ENCODE results near the gene HNRNPL. TPM values are rescaled to one million over a fixed set of nuclear protein-coding genes. Genes with fewer than 3 reads are reported as not detected.
"Not testable (repeated sequence)": the region's sequence is repeated elsewhere in the genome, so short reads cannot be mapped to it uniquely, and the experiment has no call there.

The HNRNPL gene
- total RNA-seq, 1 experiment from 2014 or later: 297 TPM

DNA sequence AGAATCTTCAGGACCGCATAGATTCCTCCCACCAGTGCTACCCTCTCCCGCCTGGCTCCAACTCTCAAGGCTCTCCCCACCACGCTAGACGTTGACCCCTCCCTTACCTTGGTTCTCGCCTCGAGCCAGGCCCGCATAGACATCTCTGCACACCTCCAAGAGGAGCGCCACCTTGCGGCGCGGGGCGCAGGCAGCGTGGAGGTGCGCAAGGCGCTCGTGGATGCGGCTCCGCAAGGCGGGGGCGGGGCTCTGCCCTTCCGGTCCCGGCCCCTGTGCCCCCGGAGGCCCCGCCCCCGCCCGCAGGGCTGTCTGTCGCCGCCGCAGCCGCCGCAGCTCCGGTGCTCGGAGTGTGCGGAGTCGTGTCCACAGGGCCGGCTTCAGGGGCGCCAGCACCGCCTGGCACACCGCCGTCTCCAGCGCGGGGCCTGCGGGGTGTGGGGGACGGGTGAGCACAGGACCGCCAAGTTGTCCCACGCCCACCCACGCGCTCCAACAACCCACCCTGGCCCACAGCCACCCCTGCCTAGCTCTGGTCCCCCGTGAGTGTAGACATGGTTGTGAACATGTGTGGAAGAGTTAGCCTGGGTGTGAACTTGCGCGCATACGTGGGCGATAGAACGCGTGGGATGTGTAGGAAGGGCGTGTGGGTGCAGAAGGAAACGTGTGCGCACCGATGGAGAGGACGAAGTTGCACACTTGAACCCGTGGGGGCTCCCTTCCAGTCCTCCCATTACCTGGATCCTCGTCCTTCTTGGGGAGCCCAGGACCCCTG is 20.2 kb upstream of the HNRNPL start:
- DNase-seq (ENCODE audit: low read depth): no peak

DNA sequence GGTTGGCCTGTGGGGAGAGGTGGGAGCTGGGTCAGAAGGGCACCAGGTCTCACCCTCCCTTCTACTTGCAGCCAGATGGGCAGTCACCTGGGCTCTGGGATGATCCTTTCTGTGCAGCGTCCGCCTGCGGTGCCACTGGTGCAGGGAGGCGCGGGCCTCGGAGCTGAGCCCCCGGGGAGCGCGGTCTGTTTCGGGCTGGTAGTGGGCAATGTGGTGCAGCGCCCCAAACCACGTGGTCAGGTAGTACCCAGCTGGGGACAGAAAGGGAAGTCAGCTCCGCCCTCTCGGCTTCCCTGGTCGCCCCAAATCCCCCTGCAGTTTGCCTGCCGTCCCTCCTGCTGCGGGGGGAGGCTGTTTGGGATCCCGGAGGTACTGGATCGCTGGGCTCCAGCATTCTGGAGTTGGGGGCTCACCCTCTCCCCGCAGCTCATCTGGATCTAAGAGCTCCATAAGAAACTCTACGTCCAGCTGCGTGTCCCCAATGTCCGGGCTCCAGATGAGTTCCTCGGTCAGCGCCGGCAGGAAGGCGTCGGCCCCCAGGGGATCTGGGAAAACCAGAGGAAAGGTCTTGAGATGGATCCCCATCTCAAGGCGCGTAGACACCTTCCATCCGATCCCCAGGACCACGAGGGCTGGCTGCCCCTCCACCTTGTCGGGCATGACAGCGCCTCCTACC is 19.5 kb upstream of the HNRNPL start:
- no peak for DNase-seq (ENCODE audit: low read depth)

DNA sequence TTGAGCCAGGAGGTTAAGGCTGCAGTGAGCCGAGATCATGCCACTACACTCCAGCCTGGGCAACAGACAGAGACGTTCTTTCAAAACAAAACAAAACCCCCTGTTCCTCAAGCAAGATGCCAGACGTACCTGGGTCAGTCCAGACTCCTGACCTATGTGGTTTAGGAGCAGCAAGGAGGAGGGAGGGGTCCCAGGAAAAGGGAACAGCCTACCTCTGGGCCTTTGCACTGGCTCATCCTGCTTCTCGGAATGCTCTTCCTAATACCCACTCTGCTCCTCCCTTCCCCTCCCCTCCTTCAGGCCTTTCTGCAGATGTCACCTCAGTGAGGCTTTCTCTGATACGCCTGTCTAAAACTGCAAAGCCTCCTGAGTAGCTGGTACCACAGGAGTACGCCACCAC is 18.8 kb upstream of the HNRNPL start:
- no peak for DNase-seq (ENCODE audit: low read depth)

DNA sequence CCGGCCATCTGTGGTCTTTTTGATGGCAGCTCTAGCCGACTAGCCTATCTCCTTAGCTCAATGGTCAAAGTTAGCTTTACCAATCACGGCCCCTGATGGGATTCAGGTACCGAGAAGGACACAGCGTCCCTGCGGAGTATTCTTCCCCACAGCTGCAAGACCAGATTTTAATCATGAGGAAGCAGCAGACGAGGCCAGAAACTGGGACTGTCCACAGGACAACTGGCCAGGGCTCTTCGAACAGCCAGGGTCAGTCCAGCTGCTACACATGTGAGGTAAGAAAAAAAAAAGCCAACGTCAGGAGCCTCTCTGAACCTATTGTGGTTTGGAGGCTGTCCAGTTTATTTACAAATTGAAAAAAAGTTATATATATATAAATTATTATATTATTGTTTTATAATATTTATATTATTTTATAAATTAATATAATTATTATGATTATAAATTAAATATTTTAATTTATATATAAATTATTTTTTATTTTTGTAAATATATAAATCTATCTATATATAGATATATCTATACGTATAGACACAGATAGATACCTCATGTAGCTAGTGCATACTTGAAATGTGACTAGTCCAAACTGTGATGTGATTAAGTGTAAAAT is 17.5 kb upstream of the HNRNPL start:
- no peak for DNase-seq (ENCODE audit: low read depth)

DNA sequence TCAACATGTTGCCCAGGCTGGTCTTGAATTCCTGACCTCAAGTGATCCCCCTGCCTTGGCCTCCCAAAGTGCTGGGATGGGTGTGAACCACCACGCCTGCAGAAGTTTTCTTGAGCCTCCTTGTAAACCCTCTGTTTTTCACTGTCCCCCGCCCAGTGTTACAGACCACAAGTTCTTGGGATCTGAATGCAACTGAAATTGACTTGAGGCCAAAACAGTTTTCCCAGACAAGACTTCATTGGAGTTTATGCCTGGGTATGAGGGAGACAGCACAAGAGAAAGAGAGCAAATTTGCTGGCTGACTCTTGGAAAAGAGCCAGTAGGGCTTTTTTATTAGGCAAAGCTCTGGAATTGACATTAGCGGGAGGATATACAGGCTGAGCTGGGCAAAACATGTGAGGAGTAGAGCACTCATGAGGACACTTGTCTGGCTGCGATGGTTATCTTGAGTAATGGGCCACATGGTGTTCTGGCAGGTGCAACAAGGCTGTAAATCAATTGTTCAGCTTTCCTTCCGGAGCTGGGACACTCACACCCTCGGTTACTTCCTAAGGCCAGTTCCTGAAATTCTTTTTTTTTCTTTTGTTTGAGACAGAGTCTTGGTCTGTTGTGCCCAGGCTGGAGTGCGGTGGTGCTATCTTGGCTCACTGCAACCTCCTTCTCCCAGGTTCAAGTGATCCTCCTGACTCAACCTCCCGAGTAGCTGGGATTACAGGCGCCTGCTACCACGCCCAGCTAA is 12.7 kb upstream of the HNRNPL start:
- DNase-seq (ENCODE audit: low read depth): peak; percentile 78

DNA sequence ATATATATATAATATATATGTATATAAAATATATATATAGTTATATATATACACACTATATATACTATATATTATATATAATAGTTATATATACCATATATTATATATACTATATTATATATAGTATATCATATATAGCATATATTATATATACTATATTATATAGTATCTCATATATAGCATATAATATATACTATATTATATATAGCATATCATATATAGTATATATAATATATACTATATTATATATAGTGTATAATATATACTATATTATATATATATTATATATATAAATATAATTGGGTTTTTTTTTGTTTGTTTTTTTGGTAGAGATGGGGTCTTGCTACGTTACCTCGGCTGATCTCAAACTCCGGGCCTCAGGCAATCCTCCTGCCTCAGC is 11.6 kb upstream of the HNRNPL start:
- DNase-seq (ENCODE audit: low read depth): no peak

DNA sequence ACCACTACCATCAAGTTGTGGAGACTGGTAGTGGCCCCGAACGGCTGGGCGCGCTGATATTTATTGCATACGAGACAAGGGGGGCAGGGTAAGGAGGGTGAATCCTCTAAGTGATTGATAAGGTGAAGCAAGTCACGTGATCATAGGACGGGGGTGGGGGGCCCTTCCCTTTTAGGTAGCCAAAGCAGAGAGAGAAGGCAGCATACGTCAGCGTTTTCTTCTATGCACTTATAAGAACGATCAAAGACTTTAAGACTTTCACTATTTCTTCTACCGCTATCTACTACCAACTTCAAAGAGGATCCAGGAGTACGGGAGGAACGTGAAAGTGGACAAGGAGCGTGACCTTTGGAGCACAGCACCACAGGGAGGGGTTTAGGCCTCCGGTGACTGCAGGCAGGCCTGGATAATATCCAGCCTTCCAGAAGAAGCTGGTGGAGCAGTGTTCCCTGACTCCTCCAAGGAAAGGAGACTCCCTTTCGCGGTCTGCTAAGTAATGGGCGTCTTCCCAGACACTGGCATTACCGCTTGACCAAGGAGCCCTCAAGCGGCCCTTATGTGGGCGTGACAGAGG is 9.9 kb upstream of the HNRNPL start:
- not testable (repeated sequence) for DNase-seq (ENCODE audit: low read depth)

DNA sequence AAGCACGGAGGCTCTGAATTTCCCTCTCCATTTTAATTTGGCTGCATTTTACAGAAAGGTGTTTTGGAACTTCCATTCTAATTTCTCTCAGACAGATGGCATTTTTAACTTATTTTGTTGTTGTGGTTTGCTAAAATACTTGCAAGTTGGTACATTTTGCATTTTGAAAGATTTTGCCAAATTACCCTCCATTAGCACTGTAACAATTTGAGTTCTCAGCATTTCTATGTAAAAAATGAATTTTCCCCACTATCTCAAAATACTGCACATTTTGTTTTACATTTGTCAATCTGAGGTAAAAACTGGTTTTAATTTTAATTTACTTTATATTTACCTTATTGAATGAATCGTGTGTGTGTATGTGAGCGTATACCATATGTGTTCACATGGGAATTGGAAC is 7.0 kb upstream of the HNRNPL start:
- DNase-seq (ENCODE audit: low read depth): no peak

DNA sequence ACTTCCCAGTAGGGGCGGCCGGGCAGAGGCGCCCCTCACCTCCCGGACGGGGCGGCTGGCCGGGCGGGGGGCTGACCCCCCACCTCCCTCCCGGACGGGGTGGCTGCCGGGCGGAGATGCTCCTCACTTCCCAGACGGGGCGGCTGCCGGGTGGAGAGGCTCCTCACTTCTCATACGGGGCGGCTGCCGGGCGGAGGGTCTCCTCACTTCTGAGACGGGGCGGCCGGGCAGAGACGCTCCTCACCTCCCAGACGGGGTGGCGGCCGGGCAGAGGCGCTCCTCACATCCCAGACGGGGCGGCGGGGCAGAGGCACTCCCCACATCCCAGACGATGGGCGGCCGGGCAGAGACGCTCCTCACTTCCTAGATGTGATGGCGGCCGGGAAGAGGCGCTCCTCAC is 6.0 kb upstream of the HNRNPL start:
- not testable (repeated sequence) for DNase-seq (ENCODE audit: low read depth)

DNA sequence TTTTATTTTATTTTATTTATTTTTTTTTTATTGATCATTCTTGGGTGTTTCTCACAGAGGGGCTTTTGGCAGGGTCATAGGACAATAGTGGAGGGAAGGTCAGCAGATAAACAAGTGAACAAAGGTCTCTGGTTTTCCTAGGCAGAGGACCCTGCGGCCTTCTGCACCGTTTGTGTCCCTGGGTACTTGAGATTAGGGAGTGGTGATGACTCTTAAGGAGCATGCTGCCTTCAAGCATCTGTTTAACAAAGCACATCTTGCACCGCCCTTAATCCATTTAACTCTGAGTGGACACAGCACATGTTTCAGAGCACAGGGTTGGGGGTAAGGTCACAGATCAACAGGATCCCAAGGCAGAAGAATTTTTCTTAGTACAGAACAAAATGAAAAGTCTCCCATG is 5.2 kb upstream of the HNRNPL start:
- not testable (repeated sequence) for DNase-seq (ENCODE audit: low read depth)

DNA sequence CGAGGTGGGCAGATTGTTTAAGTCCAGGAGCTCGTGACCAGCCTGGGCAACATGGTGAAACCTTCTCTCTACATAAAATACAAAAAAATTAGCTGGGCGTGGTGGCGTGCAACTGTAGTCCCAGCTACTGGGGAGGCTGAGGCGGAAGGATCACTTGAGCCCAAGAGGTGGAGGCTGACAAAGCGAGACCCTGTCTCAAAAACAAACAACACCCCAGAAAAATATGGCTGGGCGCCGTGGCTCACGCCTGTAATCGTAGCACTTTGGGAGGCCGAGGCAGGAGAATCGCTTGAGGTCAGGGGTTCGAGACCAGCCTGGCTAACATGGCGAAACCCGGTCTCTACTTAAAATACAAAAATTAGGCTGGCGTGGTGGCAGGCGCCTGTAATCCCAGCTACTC is 3.4 kb upstream of the HNRNPL start:
- DNase-seq (ENCODE audit: low read depth): no peak

DNA sequence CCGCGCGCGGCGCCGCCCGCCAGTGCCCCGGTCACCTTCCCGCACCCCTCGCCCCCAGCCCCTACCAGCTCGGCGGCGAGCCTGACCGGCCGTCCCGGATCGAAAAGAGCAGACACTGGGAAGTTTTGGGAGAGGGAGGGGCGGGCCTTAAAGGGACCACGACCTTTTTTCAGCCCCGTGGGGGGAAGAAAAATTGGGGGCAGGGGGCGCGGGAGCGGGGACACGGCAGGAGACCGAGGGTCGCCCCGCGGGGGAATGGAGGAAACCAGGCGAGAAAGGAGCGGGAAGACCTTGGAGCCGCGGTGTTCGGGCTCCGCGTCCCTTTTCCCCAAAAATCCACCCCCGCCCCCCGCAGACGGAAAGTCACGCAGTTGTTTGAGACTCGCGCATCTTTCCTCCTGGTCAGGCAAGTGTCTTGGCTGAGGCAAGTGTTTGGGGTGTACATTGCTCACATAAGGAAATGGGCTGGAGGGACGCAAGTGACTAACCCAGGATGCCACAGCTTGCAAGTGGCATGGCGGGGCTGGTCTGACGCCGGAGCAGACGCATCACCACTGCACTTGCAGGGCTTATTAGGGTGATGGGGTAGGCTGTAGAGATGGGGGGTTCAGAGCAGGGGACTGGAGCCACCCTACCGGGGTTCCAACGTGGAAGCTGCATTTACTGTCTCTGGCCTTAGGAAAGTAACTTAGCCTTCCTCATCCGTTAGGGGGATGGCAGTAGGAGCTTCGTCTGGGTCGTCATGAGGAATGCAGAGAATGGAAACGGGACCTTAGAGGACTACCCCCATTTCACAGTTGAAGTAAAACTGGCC is 2.7 kb upstream of the HNRNPL start:
- DNase-seq (ENCODE audit: low read depth): peak; percentile 67

DNA sequence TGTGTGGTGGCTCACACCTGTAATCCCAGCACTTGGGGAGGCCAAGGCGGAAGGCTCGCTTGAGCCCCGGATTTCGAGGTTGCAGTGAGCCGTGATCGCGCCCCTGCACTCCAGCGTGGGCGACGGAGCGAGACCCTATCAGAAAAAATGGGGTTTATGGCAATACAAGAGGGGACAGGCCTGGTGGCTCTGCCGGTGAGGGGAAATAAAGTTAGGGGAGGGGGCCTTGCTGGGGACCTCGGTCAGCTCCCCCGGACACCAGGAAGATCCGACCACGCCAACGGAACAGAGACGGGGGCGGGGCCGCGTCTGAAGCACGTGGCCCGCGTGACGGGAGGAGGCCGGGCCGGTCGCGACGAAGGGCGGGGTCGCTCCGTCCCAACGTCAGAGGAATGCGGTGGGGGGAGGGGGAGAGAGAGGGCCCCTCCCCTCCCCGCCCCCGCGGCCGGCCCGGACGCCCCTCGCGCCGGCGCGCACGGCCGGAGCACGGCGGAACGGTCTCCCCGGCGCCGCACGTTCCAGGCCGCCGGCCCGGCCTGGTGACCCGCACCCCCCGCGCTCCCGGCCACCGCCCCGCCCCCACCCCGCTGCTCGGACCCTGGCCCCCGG is 1.9 kb upstream of the HNRNPL start:
- peak; percentile 90 for DNase-seq (ENCODE audit: low read depth)

DNA sequence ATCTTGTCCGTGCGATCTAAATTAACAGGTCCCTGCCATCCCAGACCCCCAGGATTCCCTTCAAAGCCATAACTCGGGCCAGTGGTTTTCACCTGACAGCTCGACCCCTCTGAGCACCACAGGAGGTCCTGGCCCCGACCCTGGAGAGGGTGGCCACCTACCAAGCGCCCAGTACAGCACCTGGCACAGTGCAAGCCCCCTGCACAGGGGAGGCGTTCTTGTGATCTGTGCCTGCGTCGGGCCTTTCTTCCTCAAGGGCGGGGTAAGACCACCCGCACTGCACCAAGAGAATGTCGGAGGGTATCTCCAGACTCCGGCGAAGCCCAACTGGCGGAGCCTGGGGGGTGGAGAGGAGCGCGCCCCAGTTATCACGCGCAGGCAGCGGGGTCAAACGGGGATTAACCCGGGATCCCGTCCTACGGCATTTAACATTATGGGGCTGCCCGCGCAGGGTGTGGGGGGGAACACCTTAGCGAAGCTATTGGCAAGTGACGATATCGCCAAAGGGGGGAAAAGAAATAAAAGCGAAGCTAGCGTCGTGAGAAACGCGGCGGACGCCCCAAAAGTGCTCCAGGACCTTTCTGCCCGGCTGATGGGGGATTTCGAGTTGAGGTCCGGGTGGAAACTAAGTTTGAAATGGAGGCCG is 1.3 kb upstream of the HNRNPL start:
- DNase-seq (ENCODE audit: low read depth): no peak

DNA sequence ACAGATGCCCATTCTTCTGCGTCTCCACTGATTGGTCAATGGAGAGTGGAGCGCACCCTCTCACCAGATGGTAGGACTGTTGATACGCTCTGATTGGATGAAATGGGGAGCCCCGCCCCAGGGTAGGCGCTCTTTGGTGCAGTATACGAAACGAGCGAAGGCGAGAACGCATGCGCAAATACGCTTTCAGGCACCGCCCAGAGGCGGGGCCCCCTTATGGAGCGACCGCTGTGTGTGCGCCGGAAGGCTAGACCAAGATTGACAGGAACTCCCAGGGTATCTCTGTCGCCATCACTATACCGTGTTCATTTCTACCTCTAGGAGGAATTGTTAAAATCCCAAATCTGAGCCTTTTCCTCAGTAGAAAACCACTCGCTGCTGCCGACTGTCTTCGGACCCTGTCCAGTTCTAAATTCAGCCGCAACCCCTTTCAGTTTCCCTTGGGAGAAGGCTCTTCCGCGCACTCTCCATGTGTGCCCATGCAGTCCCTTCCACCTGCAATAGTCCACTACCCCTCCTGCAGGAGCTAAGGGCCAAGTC is 720 bp upstream of the HNRNPL start:
- no peak for DNase-seq (ENCODE audit: low read depth)

DNA sequence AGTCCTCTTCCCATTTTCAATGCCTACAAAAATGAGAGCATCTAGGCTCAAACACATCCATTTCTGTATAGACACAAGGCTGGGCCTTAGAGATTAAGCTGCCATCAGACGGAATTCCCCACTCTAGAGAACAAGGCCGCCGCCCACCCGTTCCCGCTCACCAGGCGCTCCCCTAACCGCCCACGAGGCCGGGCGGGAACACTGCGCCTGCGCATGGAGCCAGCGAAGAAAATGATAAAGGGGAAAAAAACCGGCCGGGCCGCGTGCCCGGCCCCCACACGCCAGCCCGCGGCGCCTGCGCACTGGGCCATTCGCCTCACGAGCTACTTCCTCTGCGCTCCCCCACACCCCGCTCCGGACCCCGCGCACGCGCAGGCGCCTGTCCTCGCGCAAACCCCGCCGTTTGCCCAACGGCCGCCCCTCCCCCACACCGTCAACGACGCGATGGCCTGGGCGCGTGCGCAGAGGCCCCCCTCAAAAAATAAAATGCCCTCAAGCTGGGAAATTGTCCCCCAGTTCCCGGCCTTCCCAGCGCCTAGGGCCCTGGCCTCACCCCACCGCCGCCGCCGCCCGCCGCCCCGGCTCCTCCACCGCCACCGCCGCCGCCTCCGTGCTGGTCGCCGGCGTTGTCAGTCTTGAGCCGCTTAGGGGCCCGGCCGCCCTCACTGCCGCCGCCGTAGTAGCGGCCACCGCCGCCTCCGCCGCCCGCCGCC is 483 bp downstream of the HNRNPL start:
- DNase-seq (ENCODE audit: low read depth): peak; percentile 94

DNA sequence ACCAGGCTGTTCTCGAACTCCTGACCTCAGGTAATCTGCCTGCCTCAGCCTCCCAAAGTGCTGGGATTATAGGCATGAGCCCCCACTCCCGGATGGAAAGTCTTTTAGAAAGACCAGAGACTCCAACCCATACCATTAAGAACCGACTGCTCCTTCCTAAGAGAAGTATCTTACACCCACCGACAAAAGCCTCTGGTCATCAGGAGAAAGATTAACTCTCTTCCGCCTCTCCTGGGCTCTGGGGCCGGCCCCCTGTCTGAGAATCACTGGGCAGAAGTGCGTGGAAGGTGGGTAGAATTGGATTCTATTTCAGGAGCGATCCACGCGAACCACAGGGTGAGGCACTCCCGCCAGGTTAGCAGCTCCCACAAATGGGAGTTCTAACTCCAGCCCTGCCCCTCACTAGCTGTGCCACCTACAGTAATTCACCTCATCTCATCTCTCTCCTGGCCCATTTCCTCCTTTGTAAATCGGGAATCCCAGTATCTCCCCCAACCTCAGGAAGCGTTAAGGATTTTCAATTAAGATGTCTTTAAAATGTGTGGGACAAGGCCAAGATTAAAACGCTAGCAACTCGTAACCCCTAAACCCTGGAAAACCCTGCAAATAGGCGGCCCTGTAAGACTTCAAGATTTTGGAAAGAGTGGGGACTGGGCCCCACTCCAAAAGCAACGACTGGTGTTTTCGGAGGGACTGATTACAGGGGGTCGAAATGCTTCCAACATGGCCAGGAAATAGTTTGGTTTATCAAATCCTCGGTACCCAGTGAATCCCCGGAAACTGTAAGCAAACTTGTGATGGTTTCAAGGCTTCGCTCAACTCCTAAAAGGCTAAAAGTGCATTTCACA is 1.3 kb downstream of the HNRNPL start:
- no peak for DNase-seq (ENCODE audit: low read depth)

DNA sequence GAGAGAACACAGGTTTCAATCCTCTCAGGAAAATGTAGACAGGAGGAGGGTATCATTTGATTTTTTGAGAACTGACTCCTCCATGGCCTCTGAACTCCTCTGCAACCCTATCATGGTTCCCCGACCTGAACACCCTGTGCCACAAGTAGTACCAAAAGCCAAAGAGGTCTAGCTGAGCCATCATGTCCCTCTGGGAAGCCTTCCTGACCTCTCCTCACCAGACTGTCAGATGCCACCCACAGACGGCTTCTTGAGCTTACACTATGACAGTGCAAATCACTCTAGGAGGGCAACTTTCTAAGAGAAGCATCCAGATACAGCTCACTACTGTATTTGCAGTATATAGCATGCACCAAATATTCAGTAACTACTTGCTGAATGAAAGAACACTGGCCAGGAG is 3.7 kb downstream of the HNRNPL start:
- no peak for DNase-seq (ENCODE audit: low read depth)
